Neural progenitor cell (in vitro differentiated cells): ENCODE data around the gene PTOV1.

Source experiments
- CTCF ChIP-seq: fragments of 200-600 bp; sonication (generic); IDR thresholded peaks from 2 replicates; pipeline ENCODE4 v1.5.1; 2017; ENCODE audit warnings: antibody characterized with exemption, mild to moderate bottlenecking
- EZH2 ChIP-seq: fragments of 200-600 bp; sonication (generic); IDR thresholded peaks from 2 replicates; pipeline ENCODE4 v1.6.1; 2017; ENCODE audit warnings: antibody characterized with exemption, mild to moderate bottlenecking, moderate library complexity

GRCh38 chr19:49820125-49820524 is 30.8 kb upstream of the PTOV1 start:
- TF ChIP-seq CTCF = no peak
- no peak for TF ChIP-seq EZH2
